ENCODE measurements around the gene GYPE. TPM values are rescaled to one million over a fixed set of nuclear protein-coding genes. Genes with fewer than 3 reads are reported as not detected.
A peak's percentile ranks its signal among the peaks of the same experiment; 100 is the strongest.
"Not testable (repeated sequence)": the region's sequence is repeated elsewhere in the genome, so short reads cannot be mapped to it uniquely, and the experiment has no call there.

GYPE gene
- polyA plus RNA-seq, 4 donors, result 2.9 to 3.1 (median 3.0) TPM

- not testable (repeated sequence) for DNase-seq (ENCODE audit: low read depth in 4 of 4, low spot score in 3 of 4)
These were observed 34.7 kb downstream of the GYPE start for GRCh38 chr4:143870523-143871268.

- not testable (repeated sequence) for DNase-seq (ENCODE audit: low read depth in 4 of 4, low spot score in 3 of 4)
These were observed 35.4 kb downstream of the GYPE start for GRCh38 chr4:143869925-143870324.

DNA sequence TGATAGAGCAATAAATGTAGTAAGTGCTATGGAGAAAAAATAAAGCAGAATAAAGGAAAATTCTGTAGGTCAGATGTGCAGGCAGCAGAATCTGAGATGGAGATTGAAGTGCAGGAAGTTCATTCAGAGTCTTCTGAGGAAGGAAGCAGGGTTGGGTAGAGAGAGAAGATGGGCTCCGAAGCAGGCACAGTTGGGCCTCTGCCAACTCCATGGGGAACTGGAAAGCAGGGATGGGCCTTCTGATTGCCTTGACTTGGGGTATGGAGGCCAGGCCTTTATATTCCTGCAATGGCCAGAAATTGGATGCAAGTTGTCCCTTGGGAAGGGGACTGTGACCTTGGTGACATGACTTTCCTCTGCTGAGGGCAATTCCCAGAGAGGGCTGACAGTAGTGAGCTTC lies 42.6 kb downstream of the GYPE start:
- not testable (repeated sequence) for DNase-seq (ENCODE audit: low read depth in 4 of 4, low spot score in 3 of 4)

- no peak for DNase-seq (ENCODE audit: low read depth in 4 of 4, low spot score in 3 of 4)
These were observed 46.9 kb downstream of the GYPE start for GRCh38 chr4:143858456-143858855.

GRCh38 chr4:143857391-143858336 lies 47.7 kb downstream of the GYPE start:
- DNase-seq (ENCODE audit: low read depth in 4 of 4, low spot score in 3 of 4), result not testable (repeated sequence)

DNA sequence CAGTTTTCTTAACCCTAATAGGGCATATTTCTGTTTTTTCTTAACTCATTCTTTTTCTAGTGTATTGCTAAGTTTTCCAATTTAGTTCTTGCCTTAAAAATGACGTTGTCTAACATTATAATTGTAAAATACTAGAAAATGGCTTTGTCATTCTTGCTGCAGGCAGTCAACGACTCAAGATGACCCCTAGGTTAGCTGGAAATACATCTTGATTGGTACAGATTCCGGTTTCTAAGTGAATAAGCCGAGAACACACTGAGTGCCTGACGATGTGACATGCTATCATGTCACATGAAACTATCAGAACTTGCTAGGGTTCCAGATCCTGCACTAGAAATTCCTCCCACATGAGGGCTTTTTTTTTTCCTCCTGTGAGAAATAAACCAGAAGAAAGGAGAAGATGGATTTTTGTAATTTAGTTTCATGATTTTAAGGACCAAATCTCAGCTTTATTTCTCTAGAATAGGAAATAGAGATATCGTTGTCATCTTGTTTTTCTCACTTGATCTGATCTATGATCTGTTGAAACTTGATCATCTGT lies 49.3 kb downstream of the GYPE start:
- DNase-seq (ENCODE audit: low read depth in 4 of 4, low spot score in 3 of 4), result not testable (repeated sequence)

- DNase-seq (ENCODE audit: low read depth in 4 of 4, low spot score in 3 of 4), result not testable (repeated sequence)
These were observed 50.7 kb downstream of the GYPE start for GRCh38 chr4:143854645-143855044.

- DNase-seq (ENCODE audit: low read depth in 4 of 4, low spot score in 3 of 4), result not testable (repeated sequence)
These were observed 56.1 kb downstream of the GYPE start for GRCh38 chr4:143849296-143849695.

DNA sequence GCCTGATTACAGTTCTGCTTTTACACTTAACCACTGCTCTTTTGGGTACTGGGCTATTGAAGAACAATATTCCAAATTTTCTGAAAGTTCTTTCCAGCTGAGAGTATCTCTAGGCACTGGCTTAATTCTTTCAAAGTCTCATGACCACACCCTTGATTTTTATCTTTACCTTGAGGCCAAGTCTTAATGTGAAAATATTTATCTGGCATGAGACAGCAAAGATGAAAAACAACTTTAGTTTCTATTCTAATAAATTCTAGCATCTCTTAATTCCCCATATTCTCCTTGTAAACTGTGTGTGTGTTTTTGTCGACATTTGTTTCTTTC lies 61.9 kb downstream of the GYPE start:
- not testable (repeated sequence) for DNase-seq (ENCODE audit: low read depth in 4 of 4, low spot score in 3 of 4)

DNA sequence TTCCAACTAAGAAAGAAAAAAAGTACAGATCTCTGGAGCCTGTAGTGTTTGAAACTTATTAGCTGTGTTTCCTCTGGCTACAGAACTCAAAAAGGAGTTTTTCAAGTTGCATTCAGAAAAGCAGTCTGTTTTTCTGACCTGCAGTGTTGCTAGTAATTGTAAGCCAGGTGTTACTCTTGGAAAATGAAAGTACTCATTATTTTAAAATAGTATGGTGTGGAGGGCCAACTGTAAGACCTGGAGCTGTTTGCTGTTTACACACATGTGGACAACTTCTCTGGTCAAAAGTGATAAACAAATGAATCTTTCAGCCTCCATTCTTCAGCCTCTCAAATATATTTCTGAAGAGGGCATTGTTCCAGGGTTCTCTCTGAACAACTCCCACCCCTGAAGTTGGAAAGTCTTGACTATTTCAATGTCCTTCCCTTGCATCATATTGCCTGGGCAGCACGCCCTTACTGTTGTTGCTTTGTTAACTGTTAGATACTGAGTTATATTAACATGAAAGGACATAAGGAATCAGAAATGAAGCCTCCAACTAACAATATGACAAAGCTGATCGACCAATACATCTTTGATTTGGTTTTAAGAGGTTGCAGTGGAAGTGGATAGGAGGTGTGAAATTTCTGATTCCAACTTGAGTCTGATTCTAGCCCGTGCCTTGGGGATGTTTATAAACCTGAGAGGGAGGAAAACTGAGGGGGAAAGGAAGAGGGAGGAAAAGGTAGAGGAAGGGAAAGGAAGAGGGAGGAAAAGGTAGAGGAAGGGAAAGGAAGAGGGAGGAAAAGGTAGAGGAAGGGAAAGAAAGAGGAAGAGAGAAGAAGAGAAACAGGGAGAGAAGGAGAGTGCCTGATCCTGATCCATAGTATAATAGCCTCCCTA lies 62.5 kb downstream of the GYPE start:
- not testable (repeated sequence) for DNase-seq (ENCODE audit: low read depth in 4 of 4, low spot score in 3 of 4)

GRCh38 chr4:143839413-143839812 lies 65.9 kb downstream of the GYPE start:
- not testable (repeated sequence) for DNase-seq (ENCODE audit: low read depth in 4 of 4, low spot score in 3 of 4)

GRCh38 chr4:143834196-143834595 lies 71.2 kb downstream of the GYPE start:
- not testable (repeated sequence) for DNase-seq (ENCODE audit: low read depth in 4 of 4, low spot score in 3 of 4)

DNA sequence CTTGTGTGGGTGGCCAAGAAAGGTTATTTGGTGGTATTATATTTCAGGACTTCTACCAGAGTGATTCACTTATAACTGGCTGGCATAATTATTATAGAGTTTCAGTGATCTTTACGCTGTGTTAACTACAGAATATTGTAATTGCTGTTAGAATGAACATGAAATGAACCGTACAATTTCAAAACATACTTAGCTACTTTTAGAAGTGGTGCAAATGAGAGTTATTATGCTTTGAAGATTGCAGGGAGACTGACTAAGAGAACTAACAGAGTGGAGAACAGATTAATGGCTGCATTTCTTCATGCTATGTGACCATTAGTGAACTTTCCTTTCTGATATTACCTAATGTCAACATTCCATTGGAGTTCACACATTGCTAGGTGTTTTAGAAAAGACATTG lies 71.7 kb downstream of the GYPE start:
- DNase-seq (ENCODE audit: low read depth in 4 of 4, low spot score in 3 of 4), result peak in 1 of 4 donors; percentile 12

DNA sequence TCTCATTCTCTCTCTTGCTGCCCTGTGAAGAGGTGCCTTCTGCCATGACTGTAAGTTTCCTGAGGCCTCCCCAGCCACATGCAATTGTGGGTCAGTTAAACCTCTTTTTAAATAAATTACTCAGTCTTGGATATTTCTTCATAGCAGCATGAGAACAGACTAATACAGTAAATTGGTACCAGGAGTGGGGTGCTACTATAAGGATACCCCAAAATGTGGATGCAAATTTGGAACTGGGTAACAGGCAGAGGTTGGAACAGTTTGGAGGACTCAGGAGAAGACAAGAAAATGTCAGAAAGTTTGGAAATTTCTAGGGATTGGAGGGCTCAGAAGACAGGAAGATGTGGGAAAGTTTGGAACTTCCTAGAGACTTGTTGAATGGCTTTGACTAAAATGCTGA lies 74.8 kb downstream of the GYPE start:
- DNase-seq (ENCODE audit: low read depth in 4 of 4, low spot score in 3 of 4), result not testable (repeated sequence)

GRCh38 chr4:143829239-143829620 lies 76.1 kb downstream of the GYPE start:
- DNase-seq (ENCODE audit: low read depth in 4 of 4, low spot score in 3 of 4), result not testable (repeated sequence)

Other genes with a start within 250 kb of the GYPE start
- gene FREM3, start 204.9 kb downstream of the GYPE start, polyA plus RNA-seq (ENCODE audit: insufficient read length in 4 of 4), result under 1 TPM; 0.12 to 0.19 (median 0.16) TPM
- gene GYPB, start 113.8 kb upstream of the GYPE start, polyA plus RNA-seq (ENCODE audit: insufficient read length in 4 of 4), result 1 to 10 TPM; 1.1 to 1.9 (median 1.7) TPM
- 1 to 10 TPM; 2.7 to 3.8 (median 3.4) TPM for gene GYPA, start 235.2 kb upstream of the GYPE start, polyA plus RNA-seq (ENCODE audit: insufficient read length in 4 of 4)

Data from right renal pelvis (tissue), 4 donors.